NCI-H2196 (cell line): ENCODE results near the gene VSTM4.

ENCODE experiments used
- DNase-seq: peaks from one replicate; lab custom pipeline; 2025; ENCODE audit not compliant: unreplicated experiment; lab: John Stamatoyannopoulos, UW

VSTM4 gene

GRCh38 chr10:49072166-49072885 lies 43.0 kb downstream of the VSTM4 start:
- DNase-seq = no peak

GRCh38 chr10:49071160-49071761 lies 44.1 kb downstream of the VSTM4 start:
- DNase-seq = no peak

- no peak for DNase-seq
Measured at GRCh38 chr10:49070701-49071100, 44.6 kb downstream of the VSTM4 start.

- DNase-seq = no peak
Measured at GRCh38 chr10:49068672-49069217, 46.6 kb downstream of the VSTM4 start.

- no peak for DNase-seq
Measured at GRCh38 chr10:49068209-49068608, 47.1 kb downstream of the VSTM4 start.

GRCh38 chr10:49066944-49067730 lies 48.2 kb downstream of the VSTM4 start:
- no peak for DNase-seq

GRCh38 chr10:49062229-49062628 lies 53.1 kb downstream of the VSTM4 start:
- DNase-seq = no peak

GRCh38 chr10:49061667-49062066 lies 53.7 kb downstream of the VSTM4 start:
- no peak for DNase-seq

GRCh38 chr10:49058463-49059255 lies 56.7 kb downstream of the VSTM4 start:
- no peak for DNase-seq

- DNase-seq = no peak
Measured at GRCh38 chr10:49057231-49057880, 58.0 kb downstream of the VSTM4 start.

- no peak for DNase-seq
Measured at GRCh38 chr10:49056356-49056755, 59.0 kb downstream of the VSTM4 start.

- DNase-seq = no peak
Measured at GRCh38 chr10:49055221-49055849, 60.0 kb downstream of the VSTM4 start.

- DNase-seq = no peak
Measured at GRCh38 chr10:49054753-49055152, 60.6 kb downstream of the VSTM4 start.

- DNase-seq = no peak
Measured at GRCh38 chr10:49053998-49054692, 61.2 kb downstream of the VSTM4 start.

GRCh38 chr10:49053053-49053997 lies 62.0 kb downstream of the VSTM4 start:
- DNase-seq = no peak

- DNase-seq = no peak
Measured at GRCh38 chr10:49052069-49052468, 63.3 kb downstream of the VSTM4 start.

- DNase-seq = no peak
Measured at GRCh38 chr10:49050906-49051305, 64.4 kb downstream of the VSTM4 start.

- no peak for DNase-seq
Measured at GRCh38 chr10:49050366-49050765, 65.0 kb downstream of the VSTM4 start.
